Middle frontal gyrus (tissue), 1 donor: ENCODE data around the gene BCL7C.
"Not testable (repeated sequence)": the region's sequence is repeated elsewhere in the genome, so short reads cannot be mapped to it uniquely, and the experiment has no call there.

Experiments used
- DNase-seq: peaks from one replicate; pipeline ENCODE4 v3.0.0-alpha.2; 2015; ENCODE audit warnings: low spot score; ENCODE audit errors: extremely low spot score

Gene BCL7C

DNA sequence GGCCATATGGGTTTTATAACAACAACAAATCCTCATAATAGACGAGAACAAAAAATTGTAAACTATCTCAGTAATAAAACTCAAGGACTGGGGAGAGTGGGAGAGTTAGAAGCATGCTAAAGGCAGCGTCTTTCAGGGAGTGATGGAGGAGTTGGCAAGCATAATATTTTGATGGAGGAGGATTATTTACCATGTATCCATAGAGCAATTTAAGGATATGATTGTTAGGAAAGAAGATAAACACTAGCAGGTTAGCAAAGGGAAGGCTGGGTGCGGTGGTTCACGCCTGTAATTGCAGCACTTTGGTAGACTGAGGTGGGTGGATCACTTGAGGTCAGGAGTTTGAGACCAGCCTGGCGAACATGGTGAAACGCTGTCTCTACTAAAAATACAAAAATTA lies 27.8 kb downstream of the BCL7C start:
- DNase-seq, result no peak

DNA sequence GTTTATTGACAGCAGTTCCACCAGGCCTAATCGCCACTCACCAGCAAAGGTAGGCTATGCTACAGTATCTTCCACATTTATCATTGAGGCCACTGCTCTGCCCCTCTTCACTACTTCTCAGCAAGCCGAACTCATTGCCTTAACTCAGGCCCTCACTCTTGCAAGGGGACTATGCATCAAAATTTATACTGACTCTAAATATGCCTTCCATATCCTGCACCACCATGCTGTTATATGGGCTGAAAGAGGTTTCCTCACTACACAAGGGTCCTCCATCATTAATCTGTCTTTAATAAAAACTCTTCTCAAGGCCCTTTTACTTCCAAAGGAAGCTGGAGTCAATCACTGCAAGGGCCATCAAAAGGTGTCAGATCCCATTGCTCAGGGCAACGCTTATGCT lies 30.7 kb downstream of the BCL7C start:
- not testable (repeated sequence) for DNase-seq

- DNase-seq, result not testable (repeated sequence)
Observed at GRCh38 chr16:30860729-30861128, 33.1 kb downstream of the BCL7C start.

DNA sequence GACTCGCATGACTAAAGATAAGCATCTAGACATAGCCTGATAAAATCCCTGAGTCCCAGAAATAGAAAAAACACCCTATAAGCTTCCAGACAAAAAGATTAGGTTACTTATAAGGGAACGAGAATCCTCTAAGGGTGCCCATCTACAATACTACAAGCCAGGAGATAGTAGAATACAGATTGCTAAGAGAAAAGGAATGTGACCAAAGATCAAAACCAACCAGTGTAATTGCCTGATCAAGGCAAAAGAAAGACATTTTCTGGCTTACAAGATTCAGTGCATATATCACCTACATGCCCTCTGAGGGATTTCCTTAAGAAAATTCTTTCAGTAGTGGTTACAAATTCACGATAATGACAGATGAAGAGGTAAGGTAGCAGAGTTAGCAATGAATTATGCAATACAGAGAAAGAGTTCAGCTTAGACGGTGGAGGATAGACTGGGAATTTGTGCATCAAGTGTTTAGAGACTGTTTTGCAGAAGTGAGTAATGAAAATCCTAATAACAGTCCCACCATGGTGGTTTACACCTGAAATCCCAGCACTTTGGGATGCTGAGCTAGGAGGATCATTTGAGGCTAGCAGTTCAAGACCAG lies 35.0 kb downstream of the BCL7C start:
- DNase-seq, result no peak

DNA sequence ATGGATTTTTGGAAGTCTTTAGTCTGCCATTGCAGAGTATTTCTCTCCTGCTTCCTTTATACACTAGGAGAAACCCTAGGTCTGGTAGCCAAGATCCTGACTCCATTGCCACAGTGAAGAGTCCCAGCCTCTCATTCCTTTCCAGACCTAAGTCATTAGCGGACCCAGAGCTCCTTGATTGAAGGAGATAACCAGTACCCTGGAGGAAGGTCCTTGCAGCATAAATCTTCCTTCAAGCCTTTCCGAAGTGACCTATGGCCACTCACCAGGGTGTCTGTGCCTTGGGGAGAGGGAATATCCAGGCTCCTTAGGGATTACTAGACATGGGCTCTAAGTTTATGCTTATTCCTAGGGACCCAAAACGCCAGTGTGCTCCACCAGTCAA lies 35.8 kb downstream of the BCL7C start:
- no peak for DNase-seq

DNA sequence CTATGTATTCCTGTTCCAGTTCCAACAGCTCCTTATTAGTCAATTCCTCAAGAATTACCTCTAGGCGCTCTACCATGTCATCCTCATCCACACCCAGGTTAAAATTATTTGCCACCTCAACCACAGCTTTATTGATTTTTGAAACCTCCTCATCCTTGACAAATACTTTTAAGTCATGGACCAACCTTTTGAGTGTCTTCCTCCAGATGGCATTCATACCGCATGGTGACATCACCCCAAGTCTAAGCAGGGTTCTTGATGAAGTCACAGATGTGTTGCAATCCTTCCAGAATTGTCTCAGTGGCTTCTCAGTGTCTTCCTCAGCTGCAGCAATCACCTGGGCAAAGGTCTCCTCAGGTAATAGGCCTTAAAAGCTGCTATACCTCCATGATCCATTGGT lies 40.1 kb downstream of the BCL7C start:
- no peak for DNase-seq

- no peak for DNase-seq
Observed at GRCh38 chr16:30850246-30850645, 43.6 kb downstream of the BCL7C start.

DNA sequence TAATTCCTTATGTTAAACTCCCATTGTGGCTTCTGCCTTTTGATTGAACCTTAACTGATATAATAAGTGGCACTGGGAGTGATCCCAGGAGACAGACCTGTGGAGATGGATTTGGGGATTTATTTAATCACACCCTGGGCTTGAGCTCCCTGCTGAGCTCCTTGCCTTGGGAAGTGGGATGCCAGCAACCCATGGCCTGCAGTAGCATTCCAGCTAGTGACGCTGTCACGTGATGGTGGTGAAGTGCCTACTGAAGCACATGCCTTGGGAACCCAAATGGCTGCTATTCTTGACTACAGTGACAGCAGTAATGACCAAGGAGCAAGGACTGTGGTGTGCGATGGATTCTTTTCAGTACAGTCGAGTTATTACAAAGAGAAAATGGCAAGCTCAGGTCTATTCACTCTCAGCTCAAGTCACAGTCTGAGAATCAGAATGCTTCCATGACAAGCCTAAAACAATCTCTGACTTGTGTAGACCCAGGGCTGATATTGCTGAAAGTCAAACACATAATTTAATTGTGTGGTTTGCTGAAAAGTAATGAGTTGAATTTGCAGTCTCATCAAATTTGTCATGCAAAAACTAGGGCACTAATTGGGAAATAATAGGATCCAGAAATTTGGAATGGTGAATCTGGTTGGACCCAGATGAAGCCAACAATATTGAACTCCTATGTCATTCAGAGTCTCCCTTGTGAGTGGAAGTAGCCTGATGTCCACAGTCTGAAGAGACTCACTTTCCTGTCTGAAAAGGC lies 47.1 kb downstream of the BCL7C start:
- no peak for DNase-seq

DNA sequence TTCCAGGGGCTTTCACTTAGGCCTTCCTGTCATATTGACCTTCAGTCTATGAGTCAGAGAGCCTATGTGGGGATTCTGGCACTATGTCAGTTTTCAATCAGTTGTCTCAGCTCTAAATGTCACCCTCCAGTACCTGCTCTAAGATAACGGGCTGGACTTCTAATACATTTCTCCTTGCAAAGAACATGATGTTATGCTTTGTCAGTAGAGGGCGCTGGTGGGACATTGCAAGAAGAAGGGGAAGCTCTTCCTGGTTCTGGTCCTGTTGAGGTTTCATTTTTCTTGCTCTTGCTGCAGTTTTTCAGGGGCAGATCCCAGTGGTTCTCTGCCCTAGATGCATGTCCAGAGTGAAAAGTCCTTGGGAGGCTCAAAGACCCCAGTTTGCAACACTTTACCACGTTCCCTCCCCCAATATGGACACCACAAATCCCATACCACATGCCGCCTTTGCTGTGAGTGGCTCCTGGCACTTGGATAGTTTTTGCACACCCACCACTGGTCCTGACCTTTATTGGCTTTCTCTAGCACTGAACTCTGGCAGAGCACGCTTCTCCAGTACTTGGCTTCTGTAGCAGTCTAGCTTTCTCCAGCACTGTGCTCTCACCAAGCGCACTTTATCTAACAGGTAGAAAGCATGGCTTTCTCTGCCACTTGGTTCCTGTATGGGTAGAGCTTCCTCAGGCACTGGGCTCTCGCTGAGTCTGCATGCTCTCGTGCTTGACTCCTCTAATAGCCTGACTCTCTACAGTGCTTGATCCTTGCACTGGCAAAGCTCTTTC lies 49.0 kb downstream of the BCL7C start:
- peak; percentile 63 for DNase-seq

DNA sequence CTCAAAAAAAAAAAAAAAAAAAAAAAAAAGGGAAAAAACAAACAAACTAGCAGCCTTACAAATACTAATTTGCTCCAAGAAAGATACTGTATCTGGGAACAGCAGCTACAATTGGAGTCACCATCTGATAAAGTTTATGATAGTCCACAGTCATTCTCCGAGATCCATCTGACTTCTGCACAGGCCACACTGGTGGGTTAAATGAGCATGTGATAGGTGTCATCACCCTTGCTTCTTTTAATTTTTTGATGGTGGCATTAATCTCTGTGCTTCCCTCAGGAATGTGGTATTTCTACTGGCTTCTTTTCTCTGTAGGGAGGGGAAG lies 49.6 kb downstream of the BCL7C start:
- DNase-seq, result no peak

GRCh38 chr16:30843501-30843900 lies 50.4 kb downstream of the BCL7C start:
- no peak for DNase-seq

GRCh38 chr16:30842971-30843370 lies 50.9 kb downstream of the BCL7C start:
- no peak for DNase-seq

DNA sequence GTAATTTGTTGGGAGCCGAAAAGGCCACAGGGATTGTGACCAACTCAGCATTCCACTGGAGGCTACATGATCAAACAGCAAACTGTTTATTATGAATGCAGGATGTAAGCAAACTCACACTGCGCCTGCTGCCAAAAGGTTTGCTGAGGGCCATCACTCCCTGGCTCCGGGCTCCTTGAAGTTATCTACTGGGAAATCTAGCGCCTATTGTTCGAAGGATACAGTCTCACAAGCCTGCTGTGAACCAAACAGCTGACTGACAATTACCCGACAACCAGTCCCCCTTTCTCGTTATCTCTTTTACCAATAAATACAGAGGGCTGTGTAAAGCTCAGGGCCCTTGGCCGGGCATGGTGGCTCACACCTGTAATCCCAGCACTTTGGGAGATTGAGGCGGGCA lies 52.5 kb downstream of the BCL7C start:
- no peak for DNase-seq

DNA sequence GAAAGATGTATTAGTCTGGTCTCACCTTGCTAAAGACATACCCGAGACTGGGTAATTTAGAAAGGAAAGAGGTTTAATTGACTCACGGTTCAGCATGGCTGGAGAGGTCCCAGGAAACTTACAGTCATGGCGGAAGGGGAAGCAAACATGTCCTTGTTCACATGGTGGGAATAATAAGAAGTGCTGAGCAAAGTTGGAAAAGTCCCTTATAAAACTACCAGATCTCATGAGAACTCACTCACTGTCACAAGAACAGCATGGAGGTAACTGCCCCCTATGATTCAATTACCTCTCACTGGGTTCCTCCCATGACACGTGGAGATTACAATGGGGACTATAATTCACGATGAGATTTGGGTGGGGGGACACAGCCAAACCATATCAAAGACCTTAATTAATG lies 53.3 kb downstream of the BCL7C start:
- DNase-seq, result no peak

DNA sequence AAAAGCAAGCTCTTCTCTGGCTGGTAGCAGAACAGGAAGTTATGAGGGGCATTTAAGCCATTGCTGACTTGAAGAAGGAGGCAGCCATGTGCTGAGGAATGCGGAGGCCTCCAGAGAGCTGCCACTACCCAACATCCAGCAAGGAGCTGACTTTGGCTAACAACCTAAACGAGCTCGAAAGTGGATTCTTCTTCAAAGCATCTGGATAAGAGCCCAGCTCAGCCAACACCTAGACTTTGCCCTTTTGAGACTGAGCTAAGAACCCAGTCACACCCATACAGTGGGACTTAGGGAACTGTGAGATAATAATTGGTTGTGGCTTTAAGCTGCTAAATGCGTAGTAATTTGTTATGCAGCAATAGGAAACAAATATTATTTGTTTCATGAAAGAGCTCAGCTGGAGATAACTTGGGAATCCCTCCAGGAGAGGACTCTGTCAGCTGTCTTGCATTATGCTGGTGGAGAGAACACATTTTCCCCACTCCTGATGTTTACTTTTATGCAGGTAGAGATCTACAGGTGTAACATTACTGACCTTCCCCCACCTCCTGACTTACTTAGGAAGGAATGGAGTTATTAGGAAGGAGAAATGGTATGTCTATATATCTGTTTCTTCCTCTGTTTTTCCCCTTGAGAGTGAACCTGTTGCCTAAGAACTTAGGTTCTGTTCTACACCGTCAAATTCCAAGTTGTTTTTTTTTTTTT lies 54.2 kb downstream of the BCL7C start:
- no peak for DNase-seq

- DNase-seq, result no peak
Observed at GRCh38 chr16:30838876-30839471, 54.9 kb downstream of the BCL7C start.

- DNase-seq, result no peak
Observed at GRCh38 chr16:30837904-30838303, 56.0 kb downstream of the BCL7C start.
